ENCODE data around the gene ATAD1. TPM values are rescaled to one million over a fixed set of nuclear protein-coding genes. Genes with fewer than 3 reads are reported as not detected.

The ATAD1 gene
- total RNA-seq, 4 donors from 2014 or later, result 34.2 to 43.2 (median 38.5) TPM

- no peak overlapping the region for H3K4me3 ChIP-seq (ENCODE audit: low read depth, poor library complexity, severe bottlenecking)
- no peak for DNase-seq (ENCODE audit: low spot score in 2 of 2)
- TF ChIP-seq POLR2A (IDR thresholded peaks at IDR 0.05) (no peak), CTCF (IDR thresholded peaks at IDR 0.05) (no peak)
- WGBS, 2 donors, result 91 to 96% methylated on average over 2 of the region's 2 CpGs
- intact Hi-C loops (cut with DNase I; ENCODE audit: low total_unique reads), result no loop called here
Measured at GRCh38 chr10:87827681-87828080, 9.7 kb upstream of the ATAD1 start.

GRCh38 chr10:87826653-87827052 is 8.6 kb upstream of the ATAD1 start:
- no peak for TF ChIP-seq CTCF (IDR thresholded peaks at IDR 0.05)
- no peak for TF ChIP-seq POLR2A (IDR thresholded peaks at IDR 0.05)
- no peak for DNase-seq (ENCODE audit: low spot score in 2 of 2)
- no peak overlapping the region for H3K4me3 ChIP-seq (ENCODE audit: low read depth, poor library complexity, severe bottlenecking)
- intact Hi-C loops (cut with DNase I; ENCODE audit: low total_unique reads), result no loop called here

- DNase-seq (ENCODE audit: low spot score in 2 of 2), result no peak
- intact Hi-C loops (cut with DNase I; ENCODE audit: low total_unique reads), result no loop called here
- WGBS, 2 donors, result 91 to 94% methylated on average over 6 of the region's 6 CpGs
- TF ChIP-seq POLR2A (IDR thresholded peaks at IDR 0.05), result no peak
- TF ChIP-seq CTCF (IDR thresholded peaks at IDR 0.05), result no peak
- no peak overlapping the region for H3K4me3 ChIP-seq (ENCODE audit: low read depth, poor library complexity, severe bottlenecking)
Measured at GRCh38 chr10:87819289-87819585, 1.2 kb upstream of the ATAD1 start.

DNA sequence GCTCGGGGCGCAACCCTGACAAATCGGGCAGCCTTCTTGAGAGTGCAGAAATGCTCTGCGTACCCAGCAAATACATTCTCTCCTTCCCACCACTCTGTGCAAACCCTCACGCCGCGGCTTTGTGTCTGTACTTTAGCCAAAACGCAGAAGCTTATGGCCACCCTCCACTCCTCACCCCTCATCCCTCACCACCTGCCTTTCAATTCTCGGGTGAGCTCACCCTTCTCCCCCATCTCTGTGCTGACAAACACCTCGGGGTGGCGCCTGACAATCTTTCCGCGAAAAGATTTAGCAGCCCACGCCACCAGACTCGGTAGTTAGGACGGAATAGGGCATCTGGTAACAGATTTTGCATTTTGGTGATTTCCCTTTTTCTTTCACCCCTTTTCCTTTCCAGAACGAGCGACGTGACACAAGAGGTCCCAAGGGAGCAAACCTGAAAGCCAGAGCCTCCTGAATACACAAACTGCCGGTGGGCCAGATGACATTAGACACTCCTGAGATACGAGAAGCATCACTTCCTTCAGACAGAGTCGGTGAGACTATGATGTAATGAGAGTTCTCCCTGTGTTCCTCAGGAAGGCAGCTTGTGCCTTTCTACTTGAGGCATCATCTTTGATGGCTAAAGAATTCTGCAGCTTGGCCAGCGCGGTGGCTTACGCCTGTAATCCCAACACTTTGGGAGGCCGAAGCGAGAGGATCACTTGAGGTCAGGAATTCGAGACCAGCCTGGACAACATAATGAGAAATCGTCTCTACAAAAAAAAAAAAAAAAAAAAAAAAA is 671 bp upstream of the ATAD1 start:
- DNase-seq (ENCODE audit: low spot score in 2 of 2), result no peak
- TF ChIP-seq CTCF (IDR thresholded peaks at IDR 0.05) (no peak), POLR2A (IDR thresholded peaks at IDR 0.05) (no peak)
- WGBS, 2 donors, result 18 to 22% methylated on average over 29 of the region's 29 CpGs
- intact Hi-C loops (cut with DNase I; ENCODE audit: low total_unique reads), result no loop called here
- peak overlapping the region; percentile 90 for H3K4me3 ChIP-seq (ENCODE audit: low read depth, poor library complexity, severe bottlenecking)

DNA sequence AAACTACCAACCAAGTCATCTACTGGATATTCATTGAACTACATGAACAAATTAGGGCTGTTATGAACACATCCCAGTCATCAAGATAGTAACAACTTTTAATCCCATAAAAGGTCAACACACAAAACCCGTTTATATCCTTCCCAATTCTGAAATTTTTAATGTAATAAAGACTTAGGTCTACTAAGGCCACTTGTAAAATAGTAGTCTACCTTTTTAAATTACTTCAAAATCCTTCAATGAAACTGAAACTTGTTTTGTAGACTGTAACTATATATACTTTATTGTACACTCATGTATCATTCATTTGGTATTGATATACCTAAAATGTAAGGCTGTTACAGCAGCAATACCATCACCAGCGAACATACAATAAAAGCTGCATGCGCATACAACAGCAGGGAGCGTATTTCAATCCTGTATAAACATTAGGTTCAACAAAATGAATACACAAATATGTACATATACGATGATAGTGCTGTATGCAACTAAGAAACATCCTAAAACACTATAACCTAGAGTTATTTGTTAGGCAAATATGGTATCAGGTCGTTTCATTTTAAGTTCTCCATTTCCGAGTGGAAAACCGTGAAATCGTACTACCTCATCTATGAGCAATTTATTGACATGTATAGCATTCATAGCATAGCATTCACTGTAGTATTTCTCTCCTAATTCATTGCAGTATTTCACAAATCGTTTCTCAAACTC is 973 bp downstream of the ATAD1 start:
- TF ChIP-seq CTCF (IDR thresholded peaks at IDR 0.05) (no peak), POLR2A (IDR thresholded peaks at IDR 0.05) (no peak)
- peak overlapping the region; percentile 90 for H3K4me3 ChIP-seq (ENCODE audit: low read depth, poor library complexity, severe bottlenecking)
- intact Hi-C loops (cut with DNase I; ENCODE audit: low total_unique reads), result no loop called here
- 27 to 28% methylated on average over 10 of the region's 10 CpGs for WGBS, 2 donors
- DNase-seq (ENCODE audit: low spot score in 2 of 2), result no peak
